Liver (tissue), 9 donors: Measurements from ENCODE around the gene PHF2. TPM values are rescaled to one million over a fixed set of nuclear protein-coding genes. Genes with fewer than 3 reads are reported as not detected.

Experiments used
- DNase-seq: peaks from one replicate; pipeline ENCODE4 v3.0.0-alpha.2; 2017; ENCODE audit warnings: low spot score
- H3K27ac ChIP-seq, 2 donors: one replicate each; pipeline ENCODE4 v1.7.0; 2013; ENCODE audit warnings: inconsistent platforms in 2 of 2, low read length in 2 of 2, control low read depth in 1 of 2, low read depth in 1 of 2, mild to moderate bottlenecking in 1 of 2
- H3K27me3 ChIP-seq, 4 donors: one replicate each; pipeline versions ENCODE4 v1.6.1 to v1.7.0; 2013; ENCODE audit warnings: low read length in 3 of 4, inconsistent platforms in 1 of 4, mild to moderate bottlenecking in 1 of 4, moderate library complexity in 1 of 4; ENCODE audit not compliant: control insufficient read depth in 4 of 4, insufficient read depth in 4 of 4
- H3K36me3 ChIP-seq, 4 donors: one replicate each; pipeline versions ENCODE4 v1.6.1 to v1.7.0; 2013; ENCODE audit warnings: low read length in 3 of 4, mild to moderate bottlenecking in 3 of 4, low read depth in 1 of 4, moderate library complexity in 1 of 4; ENCODE audit not compliant: control insufficient read depth in 4 of 4, insufficient read depth in 3 of 4
- H3K4me1 ChIP-seq, 4 donors: one replicate each; pipeline versions ENCODE4 v1.6.1 to v1.7.0; 2013; ENCODE audit warnings: low read length in 3 of 4, mild to moderate bottlenecking in 3 of 4, moderate library complexity in 1 of 4; ENCODE audit not compliant: control insufficient read depth in 4 of 4, insufficient read depth in 4 of 4
- H3K4me3 ChIP-seq, 3 donors: one replicate each; pipeline versions ENCODE4 v1.6.1 to v1.7.0; 2013; ENCODE audit warnings: low read length in 3 of 3, control low read depth in 1 of 3, low read depth in 1 of 3, mild to moderate bottlenecking in 1 of 3
- H3K9ac ChIP-seq, 2 donors: one replicate each; pipeline ENCODE4 v1.7.0; 2013; ENCODE audit warnings: low read length in 2 of 2, mild to moderate bottlenecking in 2 of 2, moderate library complexity in 2 of 2, control low read depth in 1 of 2, low read depth in 1 of 2
- H3K9me3 ChIP-seq, 4 donors: one replicate each; pipeline versions ENCODE4 v1.6.1 to v1.7.0; 2013; ENCODE audit warnings: low read length in 3 of 4; ENCODE audit not compliant: control insufficient read depth in 4 of 4
- EGR1 ChIP-seq, 2 donors: IDR thresholded peaks; 2 replicates each; pipeline ENCODE4 v1.6.1; 2016 to 2018; ENCODE audit warnings: antibody characterized with exemption in 2 of 2, low read depth in 2 of 2
- FOXA1 ChIP-seq: IDR thresholded peaks from 2 replicates; pipeline ENCODE4 v1.6.1; 2016; ENCODE audit warnings: antibody characterized with exemption
- GABPA ChIP-seq, 2 donors: IDR thresholded peaks in 1 of 2; conservative IDR thresholded peaks in 1 of 2; 2 replicates each; pipeline ENCODE4 v1.6.1; 2016; ENCODE audit warnings: antibody characterized with exemption in 2 of 2, mild to moderate bottlenecking in 1 of 2, moderate library complexity in 1 of 2
- HNF4A ChIP-seq, 2 donors: conservative IDR thresholded peaks; 2 replicates each; pipeline ENCODE4 v1.6.1; 2016; ENCODE audit warnings: antibody characterized with exemption in 2 of 2, mild to moderate bottlenecking in 2 of 2
- JUND ChIP-seq, 2 donors: IDR thresholded peaks; 2 replicates each; pipeline ENCODE4 v1.6.1; 2016; ENCODE audit warnings: antibody characterized with exemption in 2 of 2
- NR2F2 ChIP-seq: IDR thresholded peaks from 2 replicates; pipeline ENCODE4 v1.6.1; 2016; ENCODE audit warnings: antibody characterized with exemption
- RAD21 ChIP-seq, 2 donors: IDR thresholded peaks; 2 replicates each; pipeline ENCODE4 v1.6.1; 2016; ENCODE audit warnings: antibody characterized with exemption in 2 of 2, mild to moderate bottlenecking in 2 of 2
- RXRA ChIP-seq, 2 donors: IDR thresholded peaks; 2 replicates each; pipeline ENCODE4 v1.6.1; 2017 to 2018; ENCODE audit warnings: antibody characterized with exemption in 2 of 2, mild to moderate bottlenecking in 1 of 2
- SP1 ChIP-seq: IDR thresholded peaks from 2 replicates; pipeline ENCODE4 v1.6.1; 2018; ENCODE audit warnings: antibody characterized with exemption, mild to moderate bottlenecking
- TAF1 ChIP-seq: conservative IDR thresholded peaks from 2 replicates; pipeline ENCODE4 v1.6.1; 2016; ENCODE audit warnings: antibody characterized with exemption, mild to moderate bottlenecking
- YY1 ChIP-seq: IDR thresholded peaks from 2 replicates; pipeline ENCODE4 v1.6.1; 2016; ENCODE audit warnings: antibody characterized with exemption, mild to moderate bottlenecking
- whole genome bisulfite sequencing: extraction: QIAGEN DNeasy Blood & Tissue Kit; methylation state at CpG from one replicate; pipeline ENCODE4 v1.1.7; 2013; 5-methylcytosine and 5-hydroxymethylcytosine counted together
- polyA plus RNA-seq, 2 donors: library from polyadenylated mRNA; stranded (reverse) in 1 of 2; unstranded in 1 of 2; fragments of 200-250 nt in 1 of 2; fragments of >200 nt in 1 of 2; fragmentation: Nextera tagmentation in 1 of 2; extraction: Ambion mirVana in 1 of 2; gene quantifications; one replicate each; pipeline versions ENCODE4 v1.2.1 to v1.2.3, GENCODE V29; 2013 to 2015
- total RNA-seq, 2 donors: library from RNA; depleted of rRNA; stranded (reverse); fragments of >200 nt; gene quantifications; one replicate each; pipeline ENCODE4 v1.2.3, GENCODE V29; 2014
- TF ChIP-seq, protein P1 (sequence below): IDR thresholded peaks from 2 replicates; pipeline ENCODE4 v1.6.1; 2016; ENCODE audit warnings: antibody characterized with exemption
- TF ChIP-seq, protein P2 (sequence below): IDR thresholded peaks from 2 replicates; pipeline ENCODE4 v1.6.1; 2016; ENCODE audit warnings: antibody characterized with exemption
- TF ChIP-seq, protein P3 (sequence below): fragments of 150-350 bp; IDR thresholded peaks from 2 replicates; pipeline ENCODE4 v1.5.1; 2017; ENCODE audit warnings: improper control_type of control experiment, low read depth, low read length; ENCODE audit not compliant: missing input control
- TF ChIP-seq, protein P4 (sequence below): IDR thresholded peaks from 2 replicates; pipeline ENCODE4 v1.6.1; 2016; ENCODE audit warnings: antibody characterized with exemption, mild to moderate bottlenecking
- donor health status: healthy.
- donor health status: healthy.
- donor health status: healthy.
- donor health status: healthy.
- donor health status: healthy.

PHF2 gene
- total and polyA plus RNA-seq, 4 donors: 2.3 to 8.6 (median 6.7) TPM

DNA sequence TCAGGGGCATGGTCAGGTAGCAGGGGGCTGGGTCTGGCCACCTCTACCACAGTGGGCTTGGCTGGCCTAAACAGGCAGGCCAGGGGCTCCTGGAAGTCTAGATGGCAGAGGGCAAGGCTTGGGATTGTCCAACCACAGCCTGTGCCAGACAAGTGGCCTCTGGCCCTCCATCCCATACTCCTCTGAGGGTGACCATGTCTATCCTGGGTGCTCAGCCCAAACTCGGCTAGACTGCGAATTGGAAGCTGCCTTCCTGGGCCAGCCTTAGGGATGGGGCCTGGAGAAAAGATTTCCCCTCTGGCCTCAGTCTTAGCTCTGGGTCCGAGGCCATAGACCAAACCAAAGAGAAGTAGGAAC, 110.5 kb downstream of the PHF2 start (continued):
- TF ChIP-seq, protein P1, sequence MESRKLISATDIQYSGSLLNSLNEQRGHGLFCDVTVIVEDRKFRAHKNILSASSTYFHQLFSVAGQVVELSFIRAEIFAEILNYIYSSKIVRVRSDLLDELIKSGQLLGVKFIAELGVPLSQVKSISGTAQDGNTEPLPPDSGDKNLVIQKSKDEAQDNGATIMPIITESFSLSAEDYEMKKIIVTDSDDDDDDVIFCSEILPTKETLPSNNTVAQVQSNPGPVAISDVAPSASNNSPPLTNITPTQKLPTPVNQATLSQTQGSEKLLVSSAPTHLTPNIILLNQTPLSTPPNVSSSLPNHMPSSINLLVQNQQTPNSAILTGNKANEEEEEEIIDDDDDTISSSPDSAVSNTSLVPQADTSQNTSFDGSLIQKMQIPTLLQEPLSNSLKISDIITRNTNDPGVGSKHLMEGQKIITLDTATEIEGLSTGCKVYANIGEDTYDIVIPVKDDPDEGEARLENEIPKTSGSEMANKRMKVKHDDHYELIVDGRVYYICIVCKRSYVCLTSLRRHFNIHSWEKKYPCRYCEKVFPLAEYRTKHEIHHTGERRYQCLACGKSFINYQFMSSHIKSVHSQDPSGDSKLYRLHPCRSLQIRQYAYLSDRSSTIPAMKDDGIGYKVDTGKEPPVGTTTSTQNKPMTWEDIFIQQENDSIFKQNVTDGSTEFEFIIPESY: no peak
- TF ChIP-seq GABPA (IDR thresholded peaks at IDR 0.05 in 1 of 2, conservative IDR thresholded peaks at IDR 0.05 in 1 of 2) (no peak), EGR1 (IDR thresholded peaks at IDR 0.05; ENCODE audit: low read depth in 2 of 2) (no peak), NR2F2 (no peak)
- TF ChIP-seq, protein P2, sequence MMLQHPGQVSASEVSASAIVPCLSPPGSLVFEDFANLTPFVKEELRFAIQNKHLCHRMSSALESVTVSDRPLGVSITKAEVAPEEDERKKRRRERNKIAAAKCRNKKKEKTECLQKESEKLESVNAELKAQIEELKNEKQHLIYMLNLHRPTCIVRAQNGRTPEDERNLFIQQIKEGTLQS: no peak

DNA sequence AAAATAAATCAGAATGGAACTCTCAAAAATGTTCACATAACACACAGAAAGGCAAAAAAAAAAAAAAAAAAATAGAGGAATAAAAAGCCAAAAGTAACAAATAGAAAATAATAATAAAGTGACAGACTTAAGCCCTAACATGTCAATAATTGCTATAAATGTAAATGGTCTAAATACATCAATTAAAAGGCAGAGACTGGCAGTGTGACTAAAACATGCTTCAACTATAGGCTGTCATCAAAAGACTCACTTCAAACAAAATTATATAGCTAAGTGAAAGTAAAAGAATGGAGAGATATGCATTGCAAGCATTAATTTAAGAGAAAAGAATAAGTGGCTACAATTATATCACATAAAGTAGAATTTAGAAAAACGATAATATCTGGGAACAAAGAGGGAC, 114.2 kb downstream of the PHF2 start:
- WGBS: 87% methylated on average over 1 of the region's 1 CpG
- Histone ChIP-seq H3K4me3 (no peak overlapping the region), H3K9ac (no peak overlapping the region), H3K9me3 (peaks cover 0 to 26% (median 4%) of the 10 kb centered on the region in 4 donors), H3K27ac (no peak overlapping the region), H3K4me1 (no peaks in the 10 kb centered on the region), H3K36me3 (no peaks in the 10 kb centered on the region), H3K27me3 (peaks cover 0 to 3% (median 0%) of the 10 kb centered on the region in 4 donors)
- TF ChIP-seq SP1 (no peak), FOXA1 (no peak), YY1 (no peak), EGR1 (IDR thresholded peaks at IDR 0.05; ENCODE audit: low read depth in 2 of 2) (no peak)
- TF ChIP-seq, protein P3, sequence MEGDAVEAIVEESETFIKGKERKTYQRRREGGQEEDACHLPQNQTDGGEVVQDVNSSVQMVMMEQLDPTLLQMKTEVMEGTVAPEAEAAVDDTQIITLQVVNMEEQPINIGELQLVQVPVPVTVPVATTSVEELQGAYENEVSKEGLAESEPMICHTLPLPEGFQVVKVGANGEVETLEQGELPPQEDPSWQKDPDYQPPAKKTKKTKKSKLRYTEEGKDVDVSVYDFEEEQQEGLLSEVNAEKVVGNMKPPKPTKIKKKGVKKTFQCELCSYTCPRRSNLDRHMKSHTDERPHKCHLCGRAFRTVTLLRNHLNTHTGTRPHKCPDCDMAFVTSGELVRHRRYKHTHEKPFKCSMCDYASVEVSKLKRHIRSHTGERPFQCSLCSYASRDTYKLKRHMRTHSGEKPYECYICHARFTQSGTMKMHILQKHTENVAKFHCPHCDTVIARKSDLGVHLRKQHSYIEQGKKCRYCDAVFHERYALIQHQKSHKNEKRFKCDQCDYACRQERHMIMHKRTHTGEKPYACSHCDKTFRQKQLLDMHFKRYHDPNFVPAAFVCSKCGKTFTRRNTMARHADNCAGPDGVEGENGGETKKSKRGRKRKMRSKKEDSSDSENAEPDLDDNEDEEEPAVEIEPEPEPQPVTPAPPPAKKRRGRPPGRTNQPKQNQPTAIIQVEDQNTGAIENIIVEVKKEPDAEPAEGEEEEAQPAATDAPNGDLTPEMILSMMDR: no peak
- no peak for DNase-seq

DNA sequence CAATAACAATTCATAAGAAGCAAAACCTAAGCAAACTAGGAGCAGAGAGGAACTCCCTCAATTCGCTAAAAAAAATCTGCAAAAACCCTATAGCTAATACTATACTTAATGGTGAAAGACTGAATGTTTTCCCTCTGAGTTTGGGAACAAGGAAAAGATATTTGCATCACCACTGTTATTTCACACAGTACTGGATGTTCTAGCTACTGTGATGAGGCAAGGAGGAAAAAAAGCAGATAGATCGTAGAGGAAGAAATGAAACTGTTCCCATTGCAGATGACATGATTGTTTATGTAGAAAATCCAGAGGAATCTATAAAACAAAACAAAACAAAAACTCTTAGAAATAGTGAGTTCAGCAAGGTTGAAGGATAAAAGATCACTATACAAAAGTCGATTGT, 116.7 kb downstream of the PHF2 start:
- H3K4me1 ChIP-seq: no peaks in the 10 kb centered on the region
- no peak overlapping the region for H3K27ac ChIP-seq
- peaks cover 0 to 28% (median 5%) of the 10 kb centered on the region in 4 donors for H3K9me3 ChIP-seq
- no peaks in the 10 kb centered on the region for H3K36me3 ChIP-seq
- H3K9ac ChIP-seq: no peak overlapping the region
- WGBS: 73% methylated on average over 3 of the region's 3 CpGs
- TF ChIP-seq YY1 (no peak), HNF4A (conservative IDR thresholded peaks at IDR 0.05) (no peak), FOXA1 (no peak), EGR1 (IDR thresholded peaks at IDR 0.05; ENCODE audit: low read depth in 2 of 2) (no peak), NR2F2 (no peak), RAD21 (IDR thresholded peaks at IDR 0.05) (no peak), GABPA (IDR thresholded peaks at IDR 0.05 in 1 of 2, conservative IDR thresholded peaks at IDR 0.05 in 1 of 2) (no peak), JUND (IDR thresholded peaks at IDR 0.05) (no peak), RXRA (IDR thresholded peaks at IDR 0.05) (no peak), TAF1 (no peak), SP1 (no peak)
- TF ChIP-seq, protein P1: no peak
- TF ChIP-seq, protein P3: no peak
- TF ChIP-seq, protein P2: no peak
- TF ChIP-seq, protein P4, sequence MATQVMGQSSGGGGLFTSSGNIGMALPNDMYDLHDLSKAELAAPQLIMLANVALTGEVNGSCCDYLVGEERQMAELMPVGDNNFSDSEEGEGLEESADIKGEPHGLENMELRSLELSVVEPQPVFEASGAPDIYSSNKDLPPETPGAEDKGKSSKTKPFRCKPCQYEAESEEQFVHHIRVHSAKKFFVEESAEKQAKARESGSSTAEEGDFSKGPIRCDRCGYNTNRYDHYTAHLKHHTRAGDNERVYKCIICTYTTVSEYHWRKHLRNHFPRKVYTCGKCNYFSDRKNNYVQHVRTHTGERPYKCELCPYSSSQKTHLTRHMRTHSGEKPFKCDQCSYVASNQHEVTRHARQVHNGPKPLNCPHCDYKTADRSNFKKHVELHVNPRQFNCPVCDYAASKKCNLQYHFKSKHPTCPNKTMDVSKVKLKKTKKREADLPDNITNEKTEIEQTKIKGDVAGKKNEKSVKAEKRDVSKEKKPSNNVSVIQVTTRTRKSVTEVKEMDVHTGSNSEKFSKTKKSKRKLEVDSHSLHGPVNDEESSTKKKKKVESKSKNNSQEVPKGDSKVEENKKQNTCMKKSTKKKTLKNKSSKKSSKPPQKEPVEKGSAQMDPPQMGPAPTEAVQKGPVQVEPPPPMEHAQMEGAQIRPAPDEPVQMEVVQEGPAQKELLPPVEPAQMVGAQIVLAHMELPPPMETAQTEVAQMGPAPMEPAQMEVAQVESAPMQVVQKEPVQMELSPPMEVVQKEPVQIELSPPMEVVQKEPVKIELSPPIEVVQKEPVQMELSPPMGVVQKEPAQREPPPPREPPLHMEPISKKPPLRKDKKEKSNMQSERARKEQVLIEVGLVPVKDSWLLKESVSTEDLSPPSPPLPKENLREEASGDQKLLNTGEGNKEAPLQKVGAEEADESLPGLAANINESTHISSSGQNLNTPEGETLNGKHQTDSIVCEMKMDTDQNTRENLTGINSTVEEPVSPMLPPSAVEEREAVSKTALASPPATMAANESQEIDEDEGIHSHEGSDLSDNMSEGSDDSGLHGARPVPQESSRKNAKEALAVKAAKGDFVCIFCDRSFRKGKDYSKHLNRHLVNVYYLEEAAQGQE: no peak
- peaks cover 0 to 3% (median 1%) of the 10 kb centered on the region in 4 donors for H3K27me3 ChIP-seq
- no peak overlapping the region for H3K4me3 ChIP-seq
- DNase-seq: no peak
